Activated gamma-delta T cell treated with Interleukin-2 at 50 U/mL for 16 hours (primary cell): ENCODE results near the gene IL17A.

ENCODE experiments used
- DNase-seq: peaks from one replicate; pipeline ENCODE4 v3.0.0-alpha.2; 2020

Gene IL17A

DNA sequence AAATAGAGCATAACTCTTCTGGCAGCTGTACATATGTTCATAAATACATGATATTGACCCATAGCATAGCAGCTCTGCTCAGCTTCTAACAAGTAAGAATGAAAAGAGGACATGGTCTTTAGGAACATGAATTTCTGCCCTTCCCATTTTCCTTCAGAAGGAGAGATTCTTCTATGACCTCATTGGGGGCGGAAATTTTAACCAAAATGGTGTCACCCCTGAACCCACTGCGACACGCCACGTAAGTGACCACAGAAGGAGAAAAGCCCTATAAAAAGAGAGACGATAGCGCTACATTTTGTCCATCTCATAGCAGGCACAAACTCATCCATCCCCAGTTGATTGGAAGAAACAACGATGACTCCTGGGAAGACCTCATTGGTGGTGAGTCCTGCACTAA, at the start of gene IL17A:
IL17A (plus strand) TSS at position 301 of the 400 bp plus-strand sequence; CDS start at position 358, 57 bp downstream.
- DNase-seq, result no peak

DNA sequence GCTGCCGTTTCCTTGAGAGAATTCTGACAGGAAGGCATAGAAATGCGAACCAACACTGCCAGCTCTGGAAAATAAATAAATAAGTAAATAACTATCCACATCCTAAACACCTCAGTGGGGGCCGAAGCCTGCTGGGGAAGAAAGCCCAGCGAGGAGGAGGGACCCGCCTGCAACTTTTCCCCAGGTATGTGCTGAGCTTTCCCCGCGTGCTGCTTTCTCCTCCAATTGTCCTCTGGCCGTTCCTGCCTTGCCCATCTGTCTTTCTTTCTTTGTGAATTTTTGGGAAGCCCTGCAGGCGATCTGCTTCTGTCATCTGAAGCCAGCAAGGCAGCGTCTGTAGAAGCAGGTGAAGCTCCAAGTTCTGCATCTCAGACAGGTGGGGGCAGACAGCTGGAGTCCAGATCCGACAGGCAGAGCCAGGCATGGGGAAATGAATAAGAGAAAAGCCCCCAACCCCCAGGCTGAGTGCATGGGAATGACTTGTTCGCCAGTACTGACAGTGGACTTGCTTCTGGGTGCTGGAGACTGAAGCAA, 49.2 kb upstream of the IL17A start:
- no peak for DNase-seq

DNA sequence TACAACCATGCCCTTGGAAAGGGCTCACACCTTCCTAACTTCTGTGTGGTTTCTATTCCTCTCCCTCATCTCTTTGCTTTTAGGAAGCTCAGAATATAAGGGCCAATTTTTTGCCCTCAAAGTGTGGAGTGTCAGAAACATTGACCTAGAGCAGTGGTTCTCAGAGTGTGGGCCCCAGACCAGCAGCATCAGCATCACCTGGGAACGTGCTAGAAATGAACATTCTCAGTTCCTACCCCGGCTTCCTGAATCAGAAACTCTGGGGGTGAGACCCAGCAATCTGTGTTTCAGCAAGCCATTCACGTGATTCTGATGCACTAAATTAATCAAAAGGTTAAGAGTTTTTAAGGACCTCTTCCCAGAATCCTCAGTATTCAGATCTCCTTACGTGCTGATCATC, 47.9 kb upstream of the IL17A start:
- DNase-seq, result no peak

DNA sequence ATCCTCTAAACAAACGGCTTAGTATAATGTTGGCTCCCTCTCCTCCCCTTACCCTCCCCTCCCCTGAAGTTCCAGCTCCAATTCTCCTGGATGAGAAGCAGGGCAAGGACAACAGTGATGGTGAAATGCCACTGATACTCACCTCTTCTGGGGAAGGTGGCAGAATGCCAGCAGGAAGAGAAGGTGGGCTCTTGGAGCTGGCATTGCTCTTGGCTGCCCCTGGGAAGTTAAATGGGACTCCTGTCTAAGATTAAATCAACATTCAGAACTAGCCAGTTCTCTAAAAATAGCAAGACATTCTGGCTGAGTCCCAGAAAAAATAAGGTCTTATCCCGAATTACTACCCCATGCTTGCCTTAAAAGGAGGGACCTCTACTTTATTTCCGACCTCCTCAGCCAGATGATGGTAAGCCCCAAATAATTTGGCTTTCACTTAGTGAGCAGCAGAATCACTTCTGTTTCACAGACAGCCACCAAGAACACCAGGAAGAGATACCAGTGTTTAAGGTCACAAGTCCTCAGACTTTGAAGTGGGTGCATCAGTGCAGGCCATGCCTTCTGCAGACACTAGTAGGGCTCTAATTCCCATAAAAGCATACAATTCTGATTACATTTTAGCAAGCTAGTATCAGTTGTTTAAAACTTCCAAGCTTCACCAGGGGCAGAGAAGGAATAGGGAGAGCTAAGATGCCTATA, 46.0 kb upstream of the IL17A start:
- DNase-seq, result no peak

DNA sequence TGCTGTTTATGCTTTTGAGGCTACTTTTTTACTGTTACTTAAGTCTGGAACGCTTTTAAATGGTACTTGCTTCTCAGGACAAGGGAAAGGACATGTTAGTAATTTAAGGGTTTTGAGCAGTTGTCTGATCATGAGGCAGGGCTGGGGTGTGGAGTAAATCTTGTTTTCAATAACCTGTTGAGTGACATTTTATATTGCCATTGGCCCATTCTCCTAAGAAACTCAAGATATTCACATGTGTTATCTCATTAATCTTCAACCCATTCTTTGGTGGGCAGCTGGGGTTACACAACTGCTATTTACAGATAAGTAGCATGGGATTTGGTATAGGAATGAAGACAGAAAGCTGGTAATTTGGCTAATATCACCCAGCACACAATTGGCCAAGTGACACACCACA, 44.6 kb upstream of the IL17A start:
- DNase-seq, result no peak

DNA sequence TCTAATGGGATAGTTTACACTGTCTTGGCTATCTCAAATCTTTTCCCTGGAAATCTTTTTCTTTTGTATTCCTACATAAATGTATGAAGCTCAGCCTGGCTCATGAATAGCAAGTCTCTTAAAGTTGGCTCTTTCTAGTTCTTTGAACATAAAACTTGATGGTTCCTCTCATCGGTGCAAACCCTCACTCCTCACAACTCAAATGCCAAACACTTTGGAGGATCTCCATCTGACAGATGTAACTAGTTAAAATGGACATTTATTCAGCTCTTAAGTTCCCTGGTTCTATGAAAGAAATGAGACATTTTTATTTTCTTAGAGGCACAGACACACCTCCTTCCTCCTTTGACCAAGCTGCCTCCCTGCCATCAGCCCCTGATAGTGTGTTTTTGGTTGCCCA, 43.6 kb upstream of the IL17A start:
- no peak for DNase-seq

DNA sequence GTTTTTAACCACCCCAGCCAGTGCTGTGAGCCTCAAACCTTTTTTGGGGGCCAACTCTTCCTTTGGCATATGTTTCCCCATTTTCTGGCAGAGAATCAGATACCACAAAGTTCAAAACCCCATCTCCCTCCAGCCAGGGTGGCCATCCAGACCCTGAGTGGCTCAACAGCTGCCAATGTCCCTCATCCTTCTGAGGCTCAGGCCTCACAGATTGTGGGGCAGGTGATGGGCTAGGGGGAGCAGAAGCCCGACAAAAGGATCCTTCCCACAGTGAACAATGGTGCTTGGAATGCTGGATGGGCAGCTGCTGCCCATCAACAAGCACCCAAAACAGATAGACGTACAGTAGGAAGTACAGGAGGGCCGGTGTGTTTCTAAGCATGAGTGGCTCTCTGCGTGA, 42.6 kb upstream of the IL17A start:
- DNase-seq, result no peak

DNA sequence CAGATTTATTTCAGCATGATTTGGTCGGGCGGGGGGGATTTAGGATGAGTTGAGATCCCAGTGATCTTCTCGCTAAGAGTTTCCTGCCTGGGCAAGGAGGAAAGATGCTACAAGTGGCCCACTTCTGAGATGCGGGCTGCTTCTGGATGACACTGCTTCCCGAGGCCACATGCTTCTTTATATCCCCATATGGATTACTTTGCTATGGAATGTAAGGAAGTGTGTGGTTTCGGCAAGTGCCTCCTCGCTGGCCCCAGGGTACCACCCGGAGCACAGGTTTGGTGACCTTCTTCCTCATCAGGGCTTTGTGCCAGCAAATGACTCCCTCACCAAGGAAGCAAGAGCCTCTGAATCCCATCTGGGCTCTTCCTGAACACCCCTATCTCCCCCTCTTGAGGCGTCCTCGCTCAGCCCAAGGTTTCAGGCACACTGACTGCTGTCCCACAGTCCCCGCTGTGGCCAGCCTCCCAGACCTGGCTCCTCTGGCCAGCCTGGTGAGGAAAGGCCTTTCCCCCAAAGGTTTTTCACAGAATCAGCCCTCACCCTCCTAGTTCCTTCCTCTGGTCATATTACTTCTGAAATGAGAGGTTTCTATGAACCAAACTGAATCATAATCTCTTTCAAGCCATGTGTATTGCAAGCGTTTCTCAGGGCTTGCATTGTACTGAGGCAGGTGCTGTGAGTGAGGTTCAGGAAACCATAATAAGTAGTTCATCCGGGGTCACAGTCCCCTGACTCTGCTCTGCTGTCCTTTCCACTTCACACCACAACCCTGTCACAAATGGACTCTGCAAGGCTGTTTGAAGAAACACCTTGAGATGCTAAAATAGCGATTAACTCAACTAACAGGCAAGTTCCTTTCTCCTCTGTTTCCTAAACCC, 41.7 kb upstream of the IL17A start:
- DNase-seq, result no peak

DNA sequence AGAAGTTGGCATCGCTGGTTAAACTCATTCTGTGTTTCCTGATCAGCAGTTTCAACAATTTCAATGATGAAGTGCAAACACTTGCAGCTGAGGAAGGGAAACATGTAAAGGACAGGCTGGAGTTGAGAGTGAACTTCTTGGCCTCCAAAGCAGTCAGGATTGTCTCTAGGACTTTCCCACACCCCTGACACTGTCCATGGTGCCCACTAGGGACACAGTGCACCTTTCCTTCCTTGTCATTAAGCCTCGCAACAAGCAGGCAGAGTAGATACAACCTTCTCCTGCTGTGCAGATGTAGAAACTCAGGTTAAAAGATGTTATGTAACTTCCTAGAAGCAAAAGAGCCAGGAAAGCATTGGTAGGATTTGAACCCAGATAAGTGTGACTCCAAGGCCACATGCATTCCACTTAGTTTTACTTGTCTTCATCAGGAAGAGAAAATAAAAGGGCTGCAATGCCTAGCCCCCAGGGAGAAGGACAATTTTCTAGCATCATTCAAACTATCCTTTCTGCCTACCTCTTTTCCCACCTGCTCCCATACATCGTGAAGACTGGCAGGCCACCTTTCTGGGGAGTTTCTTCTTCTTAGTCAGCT, 39.2 kb upstream of the IL17A start:
- DNase-seq, result no peak

DNA sequence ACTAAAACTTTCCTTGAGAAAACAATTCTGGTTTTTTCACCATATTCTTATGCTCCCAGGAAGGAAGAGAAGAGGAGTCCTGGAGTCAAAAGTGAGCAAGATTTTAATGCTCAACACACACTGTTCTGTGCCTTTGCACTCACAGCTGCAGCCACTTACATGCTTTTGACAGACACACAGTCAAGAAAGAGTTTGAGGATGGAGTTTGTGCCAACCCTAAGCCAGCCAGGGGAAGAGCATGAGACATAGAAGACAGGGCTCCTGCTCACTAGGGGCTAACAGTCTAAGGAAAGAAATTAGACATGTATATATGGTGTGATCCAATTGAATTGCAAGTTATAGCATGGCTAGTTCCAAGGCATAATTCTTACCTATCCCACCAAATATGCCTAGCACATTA, 37.1 kb upstream of the IL17A start:
- DNase-seq, result no peak

DNA sequence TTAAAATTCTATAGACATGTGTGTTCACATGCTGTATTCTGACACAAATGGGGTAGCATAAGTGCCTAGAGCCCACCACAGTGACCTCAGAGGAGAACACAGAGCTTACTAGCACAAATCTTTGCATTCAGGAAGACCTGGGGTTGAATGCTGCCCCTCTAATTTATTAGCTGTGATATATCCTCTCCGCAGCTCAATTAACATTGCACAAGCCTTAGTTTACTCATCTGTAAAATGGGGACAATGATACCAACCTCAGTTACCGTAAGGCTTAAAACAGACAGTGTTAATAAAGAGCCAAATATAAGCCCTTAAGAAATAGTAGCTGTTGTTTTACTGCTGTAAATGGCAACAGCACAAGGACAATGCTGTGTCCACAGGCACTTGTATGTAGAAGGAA, 36.2 kb upstream of the IL17A start:
- DNase-seq, result no peak

DNA sequence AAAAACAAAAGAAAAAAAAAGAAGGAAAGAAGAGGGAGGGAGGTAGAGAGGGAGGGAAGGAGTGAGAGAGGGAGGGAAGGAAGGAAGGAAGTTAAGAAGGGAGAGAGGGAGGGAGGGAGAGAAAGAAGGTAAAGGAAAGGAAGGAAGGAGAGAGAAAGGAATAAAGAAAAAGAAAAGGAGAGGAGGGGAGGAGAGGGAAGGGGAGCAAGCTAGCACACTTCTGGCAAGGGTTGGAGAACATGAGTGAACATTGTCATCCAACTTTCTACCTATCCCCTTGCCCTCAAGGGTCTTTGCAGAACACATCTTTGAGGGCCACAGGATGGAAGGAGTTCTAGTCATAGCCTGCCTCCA, 34.1 kb upstream of the IL17A start:
- DNase-seq, result no peak

DNA sequence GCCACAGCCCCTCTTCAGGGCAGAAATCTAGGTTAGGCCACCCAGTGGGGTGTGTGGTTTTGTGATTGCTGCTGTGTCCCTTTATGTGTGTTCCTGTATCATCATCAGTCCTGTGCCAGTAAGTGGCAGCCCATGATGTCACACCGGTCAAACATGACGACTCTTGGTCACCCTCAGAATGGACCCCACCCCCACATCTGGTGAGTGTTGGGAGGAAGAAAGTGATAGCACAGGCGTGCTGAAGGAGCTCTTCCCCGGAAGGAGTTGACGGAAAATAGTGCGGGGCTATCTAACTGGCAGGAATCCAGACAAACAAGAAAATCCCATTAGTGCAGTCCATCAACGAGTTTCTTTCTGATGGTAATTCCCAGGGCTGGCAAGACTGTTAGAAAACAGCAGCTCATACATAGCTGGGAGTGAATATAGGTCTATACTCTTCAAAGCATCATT, 33.4 kb upstream of the IL17A start:
- no peak for DNase-seq

DNA sequence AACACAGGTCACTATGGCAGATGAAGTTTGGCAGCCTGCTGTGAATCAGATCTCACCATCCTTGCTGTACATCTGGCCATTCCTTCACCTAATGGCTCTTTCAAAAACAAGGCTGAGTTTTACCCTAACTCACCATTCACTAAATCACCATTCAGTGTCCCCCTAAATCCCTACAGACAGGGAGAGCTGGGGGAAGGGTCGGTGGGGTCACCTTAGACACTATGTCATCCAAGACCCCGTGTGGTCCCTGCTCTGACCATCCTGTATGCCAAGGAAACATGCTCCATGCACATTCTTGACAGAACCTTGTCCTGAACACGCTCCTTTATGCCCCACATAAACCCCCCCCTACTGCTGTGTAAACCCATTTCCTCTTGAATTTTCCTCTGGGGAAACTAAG, 31.8 kb upstream of the IL17A start:
- DNase-seq, result no peak

DNA sequence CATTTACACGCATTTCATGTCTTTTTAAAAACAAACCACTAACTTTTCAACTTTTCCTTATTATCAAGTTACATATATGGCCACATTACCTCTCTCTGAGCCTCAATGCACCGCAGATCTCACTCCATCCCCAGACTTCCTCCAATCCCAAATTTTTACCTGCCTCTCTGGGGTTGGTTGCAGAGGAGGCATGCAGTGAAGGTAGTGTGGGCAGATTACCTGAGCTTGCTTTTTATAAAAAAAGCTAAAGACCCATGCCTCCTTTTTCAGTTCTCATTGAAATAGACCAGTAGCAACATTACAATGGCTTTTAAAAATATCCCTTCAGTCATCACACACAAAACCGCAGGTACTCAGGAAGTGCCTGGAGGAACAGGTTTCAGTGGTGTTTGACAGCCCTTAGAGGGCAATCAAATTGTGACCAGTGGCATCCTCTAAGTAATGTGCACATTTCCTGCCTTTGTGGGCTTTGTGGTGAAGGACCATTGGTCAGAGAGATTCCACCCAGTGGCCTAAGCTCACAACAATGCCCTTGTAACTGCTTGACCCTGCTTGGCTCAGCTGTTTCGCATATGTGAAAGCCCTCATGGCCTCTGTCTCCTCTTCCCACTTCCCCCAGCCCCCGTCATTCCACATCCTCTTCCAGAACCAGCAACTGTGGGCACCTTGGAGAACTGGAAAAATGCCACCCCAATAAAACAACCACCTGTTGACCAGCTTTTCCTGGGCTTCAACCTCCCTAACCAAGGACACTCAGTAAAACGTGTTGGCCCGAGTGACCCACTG, 30.2 kb upstream of the IL17A start:
- no peak for DNase-seq

DNA sequence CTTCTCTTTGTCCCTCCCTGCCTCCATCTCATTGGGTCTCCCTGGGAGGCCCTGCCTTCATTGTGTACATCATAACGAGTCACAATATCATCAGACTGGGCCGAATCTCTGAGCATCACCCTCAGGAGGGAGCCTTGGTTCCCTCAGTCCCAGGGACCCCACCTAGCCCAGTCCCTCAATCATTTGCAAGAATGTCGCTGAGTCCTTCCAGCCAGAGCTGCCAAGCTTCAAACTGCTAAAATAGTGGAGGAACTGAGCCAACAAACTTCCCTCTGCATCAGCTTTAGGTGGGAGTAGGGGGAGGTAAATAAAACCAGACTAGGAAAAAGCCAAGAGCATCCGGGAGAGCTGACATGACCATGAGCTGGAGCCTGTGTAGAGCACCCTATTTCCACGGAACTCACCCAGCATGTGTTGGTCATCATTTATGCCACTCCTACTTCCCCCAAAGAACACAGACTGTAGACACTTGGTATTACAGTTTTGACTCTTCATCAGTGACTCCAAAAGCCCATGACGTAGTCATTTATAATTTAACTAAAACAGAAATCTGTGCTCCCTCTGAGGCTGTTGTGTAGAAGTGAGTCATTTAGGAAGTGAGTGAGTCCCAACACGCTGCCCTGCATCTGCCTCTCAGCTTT, 28.8 kb upstream of the IL17A start:
- no peak for DNase-seq

DNA sequence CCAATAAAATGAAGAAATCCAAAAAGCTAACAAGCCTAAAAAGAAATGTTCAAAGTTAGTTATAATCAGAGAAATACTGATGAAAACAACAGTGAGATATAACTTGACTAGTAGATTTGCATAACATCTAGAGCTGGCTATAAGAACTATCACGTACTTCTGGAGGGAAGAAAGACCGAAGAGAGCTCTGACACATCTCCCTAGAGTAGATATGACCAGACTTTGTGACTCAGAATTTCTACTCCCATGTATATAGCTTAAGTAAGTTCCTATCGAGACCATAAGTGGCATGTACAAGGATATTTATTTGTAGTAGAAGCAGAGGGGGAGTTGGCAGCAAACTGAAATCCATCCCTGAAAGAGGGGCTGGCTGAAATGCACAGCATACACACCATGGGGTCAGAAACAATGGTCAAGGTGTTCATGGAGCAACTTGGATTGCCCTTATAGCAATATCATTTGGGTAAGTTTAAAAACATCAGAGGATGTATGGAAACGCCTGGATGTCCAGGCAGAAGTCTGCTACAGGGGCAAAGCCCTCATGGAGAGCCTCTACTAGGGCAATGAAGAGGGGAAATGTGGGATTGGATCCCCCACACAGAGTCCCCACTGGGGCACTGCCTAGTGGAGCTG, 25.6 kb upstream of the IL17A start:
- no peak for DNase-seq

DNA sequence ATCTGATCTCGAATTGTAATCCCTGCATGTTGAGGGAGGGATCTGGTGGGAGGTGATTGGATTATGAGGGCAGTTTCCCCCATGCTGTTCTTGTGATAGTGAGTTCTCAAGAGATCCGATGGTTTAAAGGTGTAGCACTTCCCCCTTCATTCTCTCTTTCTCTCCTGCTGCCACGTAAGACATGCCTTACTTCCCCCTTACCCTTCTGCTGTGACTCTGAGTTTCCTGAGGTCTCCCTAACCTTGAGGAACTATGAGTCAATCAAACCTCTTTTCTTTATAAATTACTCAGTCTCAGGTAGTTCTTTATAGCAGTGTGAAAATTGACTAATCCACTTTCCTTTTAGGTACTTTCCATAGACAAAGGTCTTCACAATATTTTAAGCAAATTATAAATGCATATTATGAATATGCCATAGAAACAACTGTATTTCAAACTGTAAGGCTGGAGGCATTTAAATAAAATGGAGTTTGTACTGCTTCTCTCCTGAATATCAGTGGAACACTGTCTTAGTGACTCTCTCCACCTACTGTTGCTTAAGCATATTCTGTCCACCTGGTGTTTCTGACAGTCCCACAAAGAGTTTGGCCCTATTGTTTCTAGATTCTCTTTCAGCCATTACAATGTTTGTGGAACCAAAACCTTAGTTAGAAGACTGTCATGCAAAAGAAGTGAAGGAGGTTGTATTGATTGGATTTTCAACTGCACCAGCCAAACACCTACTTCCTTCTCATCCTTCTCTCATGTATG, 24.3 kb upstream of the IL17A start:
- DNase-seq, result no peak

DNA sequence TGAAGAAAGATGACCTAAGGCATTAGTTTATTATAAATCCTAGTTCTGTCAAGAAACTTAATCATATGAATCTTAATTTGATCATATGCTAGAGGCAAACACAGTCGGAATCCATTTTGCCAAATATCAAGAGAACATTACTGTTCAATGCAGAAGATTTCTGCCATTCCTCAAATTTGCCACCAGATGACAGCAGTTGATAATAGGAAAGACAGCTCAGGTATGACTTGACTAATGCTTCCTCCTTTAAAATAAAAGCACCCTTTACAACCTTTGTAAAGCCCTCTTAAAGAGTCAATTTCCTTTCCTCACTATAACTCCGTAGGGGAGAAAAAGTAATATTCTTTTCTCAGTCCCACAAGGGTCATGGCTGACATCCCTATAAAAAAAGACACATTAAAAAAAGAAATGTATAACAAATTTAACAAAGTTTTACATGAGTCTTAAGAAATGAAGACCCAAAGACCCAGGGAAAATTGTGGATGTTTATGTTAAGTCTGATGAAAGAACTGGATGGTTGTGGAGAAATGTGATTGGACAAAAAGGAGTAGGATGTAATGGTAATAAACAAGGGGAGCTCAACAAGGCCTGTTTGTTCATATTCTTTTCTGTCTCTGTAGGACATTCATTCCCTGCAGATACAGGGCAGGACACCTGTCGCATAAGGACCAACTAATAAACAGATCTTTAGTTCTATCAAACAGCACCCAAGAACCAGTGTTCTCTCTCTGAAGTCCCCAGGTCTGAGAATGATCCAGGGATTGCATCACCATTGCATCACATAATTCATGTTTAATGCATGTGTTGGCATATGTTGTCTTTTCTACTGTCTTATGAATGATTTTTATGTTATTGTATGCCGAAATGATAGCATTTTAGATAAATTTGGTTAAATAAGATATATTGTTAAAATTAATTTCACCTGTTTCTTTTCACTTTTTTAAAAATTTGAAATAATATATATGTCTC, 23.0 kb upstream of the IL17A start:
- DNase-seq, result no peak
